ENCODE results near the gene GABRD.

DNA sequence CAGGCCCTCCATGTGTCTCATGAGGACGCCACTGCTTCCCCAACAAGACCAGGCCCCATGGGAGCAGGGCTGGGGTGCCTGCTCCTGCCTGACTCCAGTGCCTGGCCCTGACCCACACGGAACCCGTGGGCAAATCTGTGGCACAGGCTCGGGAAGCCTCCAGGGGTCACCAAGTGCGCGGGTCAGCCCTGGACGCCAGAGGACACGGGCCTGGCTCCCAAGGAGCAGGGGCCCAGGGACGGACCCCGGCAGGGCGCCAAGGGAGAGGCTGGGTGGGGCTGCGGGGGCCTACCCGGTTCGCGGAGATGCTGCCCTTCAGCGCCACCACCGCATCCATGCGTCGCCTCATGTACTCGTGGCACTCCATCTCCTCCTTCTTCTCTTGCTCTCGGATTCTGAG, 47.5 kb upstream of the GABRD start:
- TF ChIP-seq EZH2 (IDR thresholded peaks at IDR 0.05; ENCODE audit: insufficient read depth, poor library complexity, severe bottlenecking): no peak
- TF ChIP-seq EZH2phosphoT487 (IDR thresholded peaks at IDR 0.05; ENCODE audit: insufficient read depth, low read depth): no peak
